Large intestine (tissue), 12 donors: ENCODE results near the gene SCAF1. TPM values are rescaled to one million over a fixed set of nuclear protein-coding genes. Genes with fewer than 3 reads are reported as not detected.

Experiments used
- DNase-seq, 2 donors: peaks; one replicate each; pipeline versions ENCODE4 v3.0.0 to v3.0.0-alpha.2; 2013
- H3K27ac ChIP-seq: one replicate; pipeline ENCODE4 v1.5.1; 2013; ENCODE audit warnings: low read length
- H3K27me3 ChIP-seq: 2 replicates; pipeline ENCODE4 v1.6.1; 2013; ENCODE audit warnings: low read length; ENCODE audit not compliant: control insufficient read depth, insufficient read depth
- H3K36me3 ChIP-seq: 2 replicates; pipeline ENCODE4 v1.6.1; 2013; ENCODE audit warnings: low read length; ENCODE audit not compliant: control insufficient read depth, insufficient read depth
- H3K4me1 ChIP-seq: one replicate; pipeline ENCODE4 v1.6.1; 2013; ENCODE audit warnings: low read length; ENCODE audit not compliant: control insufficient read depth, insufficient read depth
- H3K4me3 ChIP-seq: one replicate; pipeline ENCODE4 v1.5.1; 2013; ENCODE audit warnings: low read length
- H3K9me3 ChIP-seq: one replicate; pipeline ENCODE4 v1.6.1; 2013; ENCODE audit warnings: mild to moderate bottlenecking, low read depth, low read length, moderate library complexity; ENCODE audit not compliant: control insufficient read depth
- WGBS: methylation state at CpG from one replicate; pipeline ENCODE4 v1.1.5; 2013; ENCODE audit warnings: low lambda C conversion rate; ENCODE audit not compliant: insufficient coverage; 5-methylcytosine and 5-hydroxymethylcytosine counted together
- long read RNA-seq, 11 donors: transcript quantifications; one replicate each; lab custom pipeline, GENCODE V29; 2026
- polyA plus RNA-seq: library from polyadenylated mRNA; unstranded; fragments of 120-200 nt; gene quantifications from one replicate; pipeline ENCODE4 v1.2.1, GENCODE V29; 2013

The SCAF1 gene, protein sequence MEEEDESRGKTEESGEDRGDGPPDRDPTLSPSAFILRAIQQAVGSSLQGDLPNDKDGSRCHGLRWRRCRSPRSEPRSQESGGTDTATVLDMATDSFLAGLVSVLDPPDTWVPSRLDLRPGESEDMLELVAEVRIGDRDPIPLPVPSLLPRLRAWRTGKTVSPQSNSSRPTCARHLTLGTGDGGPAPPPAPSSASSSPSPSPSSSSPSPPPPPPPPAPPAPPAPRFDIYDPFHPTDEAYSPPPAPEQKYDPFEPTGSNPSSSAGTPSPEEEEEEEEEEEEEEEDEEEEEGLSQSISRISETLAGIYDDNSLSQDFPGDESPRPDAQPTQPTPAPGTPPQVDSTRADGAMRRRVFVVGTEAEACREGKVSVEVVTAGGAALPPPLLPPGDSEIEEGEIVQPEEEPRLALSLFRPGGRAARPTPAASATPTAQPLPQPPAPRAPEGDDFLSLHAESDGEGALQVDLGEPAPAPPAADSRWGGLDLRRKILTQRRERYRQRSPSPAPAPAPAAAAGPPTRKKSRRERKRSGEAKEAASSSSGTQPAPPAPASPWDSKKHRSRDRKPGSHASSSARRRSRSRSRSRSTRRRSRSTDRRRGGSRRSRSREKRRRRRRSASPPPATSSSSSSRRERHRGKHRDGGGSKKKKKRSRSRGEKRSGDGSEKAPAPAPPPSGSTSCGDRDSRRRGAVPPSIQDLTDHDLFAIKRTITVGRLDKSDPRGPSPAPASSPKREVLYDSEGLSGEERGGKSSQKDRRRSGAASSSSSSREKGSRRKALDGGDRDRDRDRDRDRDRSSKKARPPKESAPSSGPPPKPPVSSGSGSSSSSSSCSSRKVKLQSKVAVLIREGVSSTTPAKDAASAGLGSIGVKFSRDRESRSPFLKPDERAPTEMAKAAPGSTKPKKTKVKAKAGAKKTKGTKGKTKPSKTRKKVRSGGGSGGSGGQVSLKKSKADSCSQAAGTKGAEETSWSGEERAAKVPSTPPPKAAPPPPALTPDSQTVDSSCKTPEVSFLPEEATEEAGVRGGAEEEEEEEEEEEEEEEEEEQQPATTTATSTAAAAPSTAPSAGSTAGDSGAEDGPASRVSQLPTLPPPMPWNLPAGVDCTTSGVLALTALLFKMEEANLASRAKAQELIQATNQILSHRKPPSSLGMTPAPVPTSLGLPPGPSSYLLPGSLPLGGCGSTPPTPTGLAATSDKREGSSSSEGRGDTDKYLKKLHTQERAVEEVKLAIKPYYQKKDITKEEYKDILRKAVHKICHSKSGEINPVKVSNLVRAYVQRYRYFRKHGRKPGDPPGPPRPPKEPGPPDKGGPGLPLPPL
- 35.4 TPM for polyA plus RNA-seq
- long read RNA-seq, donor 1 = 0 reads
- long read RNA-seq, donor 2, partial matches to known transcripts = 45 of 74 reads
- long read RNA-seq, donor 2, other reads (novel, unspliced or antisense) = 28 of 74 reads
- long read RNA-seq, donor 3, partial matches to known transcripts = 14 of 15 reads
- long read RNA-seq, donor 3, other reads (novel, unspliced or antisense) = 0 of 15 reads
- long read RNA-seq, donor 4 = 0 reads
- long read RNA-seq, donor 5, full-length matches to known transcripts = 1 of 28 reads
- long read RNA-seq, donor 5, partial matches to known transcripts = 15 of 28 reads
- long read RNA-seq, donor 5, other reads (novel, unspliced or antisense) = 12 of 28 reads
- long read RNA-seq, donor 6, partial matches to known transcripts = 106 of 108 reads
- long read RNA-seq, donor 6, other reads (novel, unspliced or antisense) = 0 of 108 reads
- long read RNA-seq, donor 7, partial matches to known transcripts = 7 of 7 reads
- long read RNA-seq, donor 7, other reads (novel, unspliced or antisense) = 0 of 7 reads
- long read RNA-seq, donor 8, full-length matches to known transcripts = 1 of 41 reads
- long read RNA-seq, donor 8, partial matches to known transcripts = 40 of 41 reads
- long read RNA-seq, donor 8, other reads (novel, unspliced or antisense) = 0 of 41 reads
- long read RNA-seq, donor 9, partial matches to known transcripts = 7 of 8 reads
- long read RNA-seq, donor 9, other reads (novel, unspliced or antisense) = 0 of 8 reads
- long read RNA-seq, donor 10, partial matches to known transcripts = 10 of 13 reads
- long read RNA-seq, donor 10, other reads (novel, unspliced or antisense) = 0 of 13 reads
- long read RNA-seq, donor 11, partial matches to known transcripts = 12 of 12 reads
- long read RNA-seq, donor 11, other reads (novel, unspliced or antisense) = 0 of 12 reads

DNA sequence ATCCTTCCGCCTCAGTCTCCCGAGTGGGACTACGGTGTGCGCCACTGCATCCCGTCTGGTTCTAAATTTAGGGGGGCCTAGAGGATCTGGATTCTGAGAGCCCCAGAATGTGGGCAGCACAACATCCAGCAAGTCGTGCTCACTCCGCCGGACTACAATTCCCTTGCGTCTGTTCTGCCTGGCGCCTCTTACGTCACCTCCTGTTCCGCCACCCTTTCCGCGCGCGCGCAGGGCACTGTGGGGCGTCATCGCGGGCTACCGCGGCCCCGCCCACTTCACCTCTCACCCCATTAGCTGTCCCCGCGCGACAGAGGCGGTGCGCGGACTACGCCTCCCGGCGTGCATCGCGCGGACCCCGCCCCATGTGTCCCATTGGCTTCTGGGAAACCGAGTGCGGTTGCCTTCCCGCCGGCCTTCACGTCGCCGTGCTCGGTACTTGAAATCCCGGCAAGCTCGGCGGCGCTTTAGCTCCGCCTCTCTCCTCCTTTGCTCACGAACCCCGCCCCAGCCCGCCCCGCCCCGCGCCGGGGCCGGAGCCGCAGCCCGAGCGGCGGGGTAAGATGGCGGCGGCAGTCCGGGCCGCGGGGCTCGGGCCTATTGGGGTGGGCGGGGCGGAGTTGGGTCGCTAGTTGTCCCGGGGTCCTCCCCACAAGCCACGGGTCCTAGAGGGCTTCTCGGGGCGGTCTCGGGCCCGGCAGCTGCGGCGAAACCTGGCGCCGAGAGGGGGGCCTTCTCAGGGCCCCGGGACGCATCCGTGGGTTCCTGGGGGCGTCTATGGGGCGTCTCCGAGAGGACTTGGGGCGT lies at the start of gene SCAF1:
Gene SCAF1 (plus strand): TSS at position 522 of the 804 bp plus-strand sequence. CDS start 2,818 bp downstream, outside the sequence.
- DNase-seq = peak; percentile 100
- H3K4me1 ChIP-seq = peaks cover 31% of the 10 kb centered on the region
- H3K27ac ChIP-seq = peak within 1 kb of the TSS; percentile 100
- no peaks in the 10 kb centered on the region for H3K27me3 ChIP-seq
- peaks cover 24% of the 10 kb centered on the region for H3K36me3 ChIP-seq
- peak within 1 kb of the TSS; percentile 98 for H3K4me3 ChIP-seq
- no CpG with 5 or more reads among the region's 87 CpGs for WGBS
- no peaks in the 10 kb centered on the region for H3K9me3 ChIP-seq

- Histone ChIP-seq H3K9me3 (peaks cover 8% of the 10 kb centered on the region), H3K4me1 (peaks cover 11% of the 10 kb centered on the region), H3K27me3 (no peaks in the 10 kb centered on the region), H3K27ac (peak overlapping the region; percentile 55), H3K36me3 (peaks cover 36% of the 10 kb centered on the region), H3K4me3 (peak overlapping the region; percentile 92)
- no CpG with 5 or more reads among the region's 28 CpGs for WGBS
- DNase-seq = peak in 1 of 2 donors; percentile 21
These were observed 49.4 kb upstream of the SCAF1 start for GRCh38 chr19:49592486-49593232.

GRCh38 chr19:49593233-49594113 lies 48.5 kb upstream of the SCAF1 start:
- peak; percentile 87 to 90 for DNase-seq
- Histone ChIP-seq H3K36me3 (peaks cover 39% of the 10 kb centered on the region), H3K9me3 (peaks cover 8% of the 10 kb centered on the region), H3K27ac (peak overlapping the region; percentile 67), H3K4me3 (peak overlapping the region; percentile 92), H3K4me1 (peaks cover 11% of the 10 kb centered on the region), H3K27me3 (no peaks in the 10 kb centered on the region)
- 11% methylated on average over 4 of the region's 27 CpGs for WGBS

- Histone ChIP-seq H3K27ac (peak overlapping the region; percentile 67), H3K36me3 (peaks cover 48% of the 10 kb centered on the region)
These were observed 47.6 kb upstream of the SCAF1 start for GRCh38 chr19:49594157-49594992.

DNA sequence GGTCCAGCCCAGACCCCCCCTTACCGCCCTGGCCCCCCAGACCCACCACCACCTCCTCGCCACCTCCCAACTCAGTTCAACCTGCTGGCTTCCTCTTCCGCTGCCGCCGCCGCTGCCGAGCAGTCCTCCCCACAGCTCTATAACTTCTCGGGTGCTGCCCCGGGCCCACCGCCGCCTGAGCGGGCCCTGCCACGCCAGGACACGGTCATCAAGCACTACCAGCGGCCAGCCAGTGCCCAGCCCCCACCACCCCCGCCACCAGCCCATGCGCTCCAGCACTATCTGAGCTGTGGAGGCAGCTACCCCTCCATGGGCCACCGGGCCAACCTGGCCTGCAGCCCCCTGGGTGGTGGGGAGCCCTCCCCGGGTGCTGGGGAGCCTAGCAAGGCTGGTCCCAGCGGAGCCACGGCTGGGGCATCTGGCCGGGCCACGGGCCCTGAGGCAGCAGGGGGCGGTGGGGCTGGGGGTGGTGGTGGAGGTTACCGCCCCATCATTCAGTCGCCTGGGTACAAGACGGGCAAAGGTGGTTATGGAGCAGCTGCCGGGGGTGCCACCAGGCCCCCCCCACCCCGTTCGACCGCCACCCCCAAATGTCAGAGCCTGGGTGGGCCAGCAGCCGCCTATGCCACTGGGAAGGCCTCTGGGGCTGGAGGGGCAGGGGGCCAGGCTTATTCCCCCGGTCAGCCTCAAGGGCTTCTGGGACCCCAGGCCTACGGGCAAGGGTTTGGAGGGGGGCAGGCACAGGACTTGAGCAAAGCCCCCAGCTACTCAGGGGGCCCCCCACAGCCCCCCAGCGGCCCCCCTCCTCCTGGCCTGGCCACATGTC lies 46.8 kb upstream of the SCAF1 start:
- H3K4me1 ChIP-seq = peaks cover 11% of the 10 kb centered on the region
- no peak for DNase-seq
- H3K36me3 ChIP-seq = peaks cover 57% of the 10 kb centered on the region
- peaks cover 8% of the 10 kb centered on the region for H3K9me3 ChIP-seq
- no peaks in the 10 kb centered on the region for H3K27me3 ChIP-seq
- no CpG with 5 or more reads among the region's 35 CpGs for WGBS
- no peak overlapping the region for H3K4me3 ChIP-seq
- no peak overlapping the region for H3K27ac ChIP-seq

More at GRCh38 chr19:49594157-49594992, 47.6 kb upstream of the SCAF1 start:
- no peak for DNase-seq
- peaks cover 11% of the 10 kb centered on the region for H3K4me1 ChIP-seq
- no peak overlapping the region for H3K4me3 ChIP-seq
- WGBS = no CpG with 5 or more reads among the region's 35 CpGs
- H3K27me3 ChIP-seq = no peaks in the 10 kb centered on the region
- H3K9me3 ChIP-seq = peaks cover 8% of the 10 kb centered on the region

DNA sequence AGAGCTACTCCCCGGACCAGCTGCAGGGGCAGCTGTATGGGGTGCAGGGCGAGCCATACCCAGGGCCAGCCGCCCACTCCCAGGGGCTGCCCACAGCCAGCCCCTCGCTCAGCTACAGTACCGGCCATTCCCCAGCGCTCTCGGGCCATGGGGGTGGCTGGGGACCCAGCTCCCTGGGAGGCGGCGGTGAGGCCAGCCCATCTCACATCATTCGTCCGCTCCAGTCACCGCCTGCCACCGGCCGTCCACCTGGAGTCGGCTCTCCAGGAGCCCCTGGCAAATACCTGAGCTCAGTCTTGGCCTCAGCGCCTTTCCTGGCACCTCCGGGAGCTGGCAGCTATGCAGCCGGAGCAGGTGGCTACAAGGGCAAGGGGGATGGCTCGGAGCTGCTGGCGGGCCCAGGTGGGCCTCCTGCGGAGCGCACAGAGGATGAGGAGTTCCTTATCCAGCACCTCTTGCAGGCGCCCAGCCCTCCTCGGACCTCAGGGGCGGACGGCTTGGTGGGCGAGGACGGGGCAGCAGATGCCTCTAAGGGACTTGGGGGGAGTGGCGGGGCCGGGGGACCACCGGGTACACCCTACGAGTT lies 46.1 kb upstream of the SCAF1 start:
- peaks cover 11% of the 10 kb centered on the region for H3K4me1 ChIP-seq
- no peak overlapping the region for H3K4me3 ChIP-seq
- peaks cover 8% of the 10 kb centered on the region for H3K9me3 ChIP-seq
- no CpG with 5 or more reads among the region's 32 CpGs for WGBS
- H3K27ac ChIP-seq = no peak overlapping the region
- no peaks in the 10 kb centered on the region for H3K27me3 ChIP-seq
- peaks cover 63% of the 10 kb centered on the region for H3K36me3 ChIP-seq
- DNase-seq = no peak
